ENCODE data around the gene NPAS3.

Gene NPAS3

DNA sequence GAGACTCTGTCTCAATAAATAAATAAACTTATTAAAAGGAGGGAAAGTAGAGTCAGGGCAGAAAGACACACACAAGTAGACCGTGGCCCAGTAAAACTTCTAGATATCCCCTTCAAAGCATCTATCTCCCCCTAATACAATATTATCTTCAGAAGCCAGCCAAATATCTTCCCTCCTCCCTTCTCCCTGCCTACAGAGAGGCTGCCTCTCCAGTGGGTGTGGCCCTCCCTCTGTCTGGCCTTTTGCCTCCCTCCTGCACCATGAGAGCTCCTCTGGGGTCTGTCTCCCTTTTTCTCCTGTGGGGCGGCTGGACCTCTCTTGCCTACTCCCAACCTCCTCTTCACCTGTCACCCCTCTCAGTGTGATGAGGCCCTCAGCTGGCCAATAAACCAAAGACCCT lies 873.0 kb downstream of the NPAS3 start:
- H3K27ac ChIP-seq, result no peak overlapping the region
- TF ChIP-seq, protein P1, sequence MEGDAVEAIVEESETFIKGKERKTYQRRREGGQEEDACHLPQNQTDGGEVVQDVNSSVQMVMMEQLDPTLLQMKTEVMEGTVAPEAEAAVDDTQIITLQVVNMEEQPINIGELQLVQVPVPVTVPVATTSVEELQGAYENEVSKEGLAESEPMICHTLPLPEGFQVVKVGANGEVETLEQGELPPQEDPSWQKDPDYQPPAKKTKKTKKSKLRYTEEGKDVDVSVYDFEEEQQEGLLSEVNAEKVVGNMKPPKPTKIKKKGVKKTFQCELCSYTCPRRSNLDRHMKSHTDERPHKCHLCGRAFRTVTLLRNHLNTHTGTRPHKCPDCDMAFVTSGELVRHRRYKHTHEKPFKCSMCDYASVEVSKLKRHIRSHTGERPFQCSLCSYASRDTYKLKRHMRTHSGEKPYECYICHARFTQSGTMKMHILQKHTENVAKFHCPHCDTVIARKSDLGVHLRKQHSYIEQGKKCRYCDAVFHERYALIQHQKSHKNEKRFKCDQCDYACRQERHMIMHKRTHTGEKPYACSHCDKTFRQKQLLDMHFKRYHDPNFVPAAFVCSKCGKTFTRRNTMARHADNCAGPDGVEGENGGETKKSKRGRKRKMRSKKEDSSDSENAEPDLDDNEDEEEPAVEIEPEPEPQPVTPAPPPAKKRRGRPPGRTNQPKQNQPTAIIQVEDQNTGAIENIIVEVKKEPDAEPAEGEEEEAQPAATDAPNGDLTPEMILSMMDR (IDR thresholded peaks at IDR 0.05), result no peak
- TF ChIP-seq ZFX (IDR thresholded peaks at IDR 0.05; ENCODE audit: borderline replicate concordance), result no peak

DNA sequence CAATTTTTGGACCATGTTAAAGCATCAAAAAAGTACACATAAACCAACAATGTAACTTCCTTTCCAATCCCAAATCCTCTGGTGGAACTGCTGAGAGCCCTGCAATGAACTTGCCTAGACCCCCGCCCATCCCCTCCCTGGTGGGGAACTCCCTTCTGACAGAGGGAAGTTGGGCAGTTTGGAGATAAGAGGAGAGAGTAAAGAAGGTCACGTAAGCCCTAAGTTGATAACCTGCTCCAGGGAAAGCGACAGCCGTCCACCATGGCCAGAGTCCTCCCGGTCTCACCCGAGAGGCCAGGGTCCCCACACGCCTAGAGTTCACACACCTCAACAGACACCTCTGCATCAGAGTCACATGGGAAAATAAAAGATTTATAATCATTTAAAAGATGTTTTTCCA lies 873.5 kb downstream of the NPAS3 start:
- TF ChIP-seq ZFX (IDR thresholded peaks at IDR 0.05; ENCODE audit: borderline replicate concordance), result no peak
- TF ChIP-seq, protein P1 (IDR thresholded peaks at IDR 0.05), result no peak
- H3K27ac ChIP-seq, result no peak overlapping the region

DNA sequence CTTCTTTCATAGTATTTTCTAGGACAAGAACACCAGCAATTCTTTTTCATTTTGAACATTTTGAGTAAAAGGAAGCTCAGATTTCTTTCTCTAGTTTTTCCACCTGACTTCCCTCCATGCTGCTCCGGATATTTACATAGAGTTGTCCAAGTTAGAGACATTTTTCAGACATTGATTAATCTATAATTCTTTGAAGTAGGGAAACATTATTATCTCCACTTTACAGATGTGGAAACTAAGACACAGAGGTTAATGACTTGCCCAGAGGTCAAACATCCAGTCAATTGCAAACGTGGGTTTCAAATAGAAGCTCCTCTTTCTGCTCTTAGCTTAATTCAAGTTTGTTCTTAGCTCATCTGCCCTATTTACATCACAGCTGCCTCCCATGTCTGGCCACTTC lies 873.9 kb downstream of the NPAS3 start:
- TF ChIP-seq ZFX (IDR thresholded peaks at IDR 0.05; ENCODE audit: borderline replicate concordance), result no peak
- TF ChIP-seq, protein P1 (IDR thresholded peaks at IDR 0.05), result no peak
- no peak overlapping the region for H3K27ac ChIP-seq

DNA sequence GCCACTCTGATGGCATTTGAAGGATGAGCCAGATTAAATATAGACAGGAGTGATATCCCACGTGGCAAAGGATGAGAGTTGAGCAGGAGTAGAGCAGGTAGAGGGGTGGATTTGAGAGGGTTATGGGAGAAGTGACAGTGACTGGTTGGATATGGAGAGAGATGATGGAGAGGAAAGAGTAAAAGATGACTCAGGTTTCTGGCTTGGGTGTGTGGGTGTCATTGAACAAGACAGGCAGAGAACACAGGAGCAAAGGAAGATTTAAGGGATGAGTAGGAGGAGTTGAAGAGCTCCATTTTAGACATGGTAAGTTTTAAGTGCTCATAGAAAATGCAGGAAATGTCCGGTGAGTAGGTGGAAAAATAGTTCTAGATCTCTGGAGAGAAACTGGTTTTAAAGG lies 875.3 kb downstream of the NPAS3 start:
- no peak for TF ChIP-seq ZFX (IDR thresholded peaks at IDR 0.05; ENCODE audit: borderline replicate concordance)
- TF ChIP-seq, protein P1 (IDR thresholded peaks at IDR 0.05), result no peak
- no peak overlapping the region for H3K27ac ChIP-seq

DNA sequence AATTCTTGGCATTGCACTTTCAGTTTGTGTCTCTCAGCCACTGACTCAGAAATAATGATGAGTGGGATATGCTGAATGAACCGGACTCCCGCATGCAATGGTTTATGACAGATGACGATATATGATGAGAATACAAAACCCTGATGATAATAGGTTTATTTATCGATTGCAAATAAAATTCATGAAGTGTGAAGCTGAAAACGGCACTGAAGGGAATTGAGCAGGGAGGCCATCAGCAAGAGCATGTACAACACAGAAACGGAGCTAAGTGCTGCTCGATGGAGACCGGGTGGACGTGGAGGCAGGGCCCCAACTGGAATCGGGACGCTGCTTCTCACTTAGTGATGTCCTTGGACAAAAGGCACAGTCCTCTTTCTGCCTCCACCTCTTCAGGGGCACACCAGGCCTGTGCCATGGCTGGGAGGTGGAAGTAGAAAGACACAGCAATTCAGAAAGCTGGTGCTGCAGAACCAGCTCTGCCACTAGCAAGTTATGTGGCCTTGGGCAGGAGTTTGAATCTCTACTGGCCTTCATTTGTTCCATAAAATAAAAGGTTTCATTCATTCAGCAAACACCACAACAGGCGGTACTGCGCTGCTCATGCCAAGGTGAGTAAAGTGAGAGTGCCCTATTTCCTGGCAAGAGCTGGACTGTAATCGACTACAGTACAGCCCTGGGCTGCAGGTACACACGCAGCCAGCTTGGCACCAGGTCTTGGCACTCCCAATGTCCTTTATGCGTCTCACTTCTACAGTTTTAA lies 895.2 kb downstream of the NPAS3 start:
- H3K27ac ChIP-seq, result no peak overlapping the region
- TF ChIP-seq ZFX (IDR thresholded peaks at IDR 0.05; ENCODE audit: borderline replicate concordance), result no peak
- TF ChIP-seq, protein P1 (IDR thresholded peaks at IDR 0.05), result no peak

DNA sequence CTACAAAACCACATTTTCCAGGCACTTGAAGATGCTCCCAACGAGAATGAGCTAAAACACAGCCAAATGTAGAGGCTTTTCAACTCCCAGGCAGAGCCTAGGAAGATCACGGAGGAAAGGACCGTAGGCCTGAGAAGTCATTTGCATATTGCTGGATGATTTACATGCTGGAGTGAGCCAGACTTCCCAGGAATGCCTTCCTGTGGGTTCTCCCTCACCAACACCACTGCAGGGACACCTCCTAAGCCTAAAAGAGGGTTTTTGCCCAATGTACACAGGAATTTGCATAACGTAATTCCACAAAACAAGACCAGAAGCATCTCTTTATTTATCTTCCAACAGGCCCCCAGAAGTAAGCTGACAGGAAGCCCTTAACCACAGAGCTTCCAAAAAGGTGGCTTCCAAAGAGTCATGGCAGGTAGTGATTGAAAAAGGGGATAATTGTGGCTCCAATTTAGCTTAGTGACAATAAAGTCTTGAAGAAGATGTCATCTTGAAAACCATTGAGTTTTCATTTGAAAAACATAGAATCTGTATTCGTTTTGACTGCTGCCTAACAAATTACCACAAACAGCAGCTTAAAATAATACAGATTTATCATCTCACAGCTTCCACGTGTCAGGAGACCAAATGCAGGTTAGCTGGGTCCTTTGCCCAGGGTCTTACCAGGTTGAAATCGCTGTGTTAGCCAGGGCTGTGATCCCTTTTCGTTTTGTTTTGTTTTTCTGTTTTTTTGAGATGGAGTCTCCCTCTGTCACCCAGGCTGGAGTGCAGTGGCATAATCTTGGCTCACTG lies 896.0 kb downstream of the NPAS3 start:
- TF ChIP-seq, protein P1 (IDR thresholded peaks at IDR 0.05), result no peak
- TF ChIP-seq ZFX (IDR thresholded peaks at IDR 0.05; ENCODE audit: borderline replicate concordance), result no peak
- no peak overlapping the region for H3K27ac ChIP-seq

DNA sequence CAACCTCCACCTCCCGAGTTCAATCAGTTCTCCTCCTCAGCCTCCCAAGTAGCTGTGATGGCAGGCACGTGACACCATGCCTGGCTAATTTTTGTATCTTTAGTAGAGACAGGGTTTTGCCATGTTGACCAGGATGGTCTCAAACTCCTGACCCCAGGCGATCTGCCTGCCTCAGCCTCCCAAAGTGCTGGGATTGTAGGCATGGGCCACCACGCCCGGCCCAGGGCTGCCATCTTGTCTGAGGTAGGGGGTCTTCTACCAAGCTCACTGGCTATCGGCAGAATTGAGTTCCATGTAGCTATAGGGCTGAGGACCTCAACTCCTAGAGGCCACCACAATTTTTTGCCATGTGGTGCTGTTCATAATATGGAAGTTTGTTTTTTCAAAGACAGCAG lies 896.6 kb downstream of the NPAS3 start:
- TF ChIP-seq ZFX (IDR thresholded peaks at IDR 0.05; ENCODE audit: borderline replicate concordance), result no peak
- no peak overlapping the region for H3K27ac ChIP-seq

Measured in 22Rv1 (cell line).